Measurements from ENCODE around the gene JAG2.

JAG2 gene

GRCh38 chr14:105149146-105149781 is 19.3 kb downstream of the JAG2 start:
- DNase-seq = no peak

DNA sequence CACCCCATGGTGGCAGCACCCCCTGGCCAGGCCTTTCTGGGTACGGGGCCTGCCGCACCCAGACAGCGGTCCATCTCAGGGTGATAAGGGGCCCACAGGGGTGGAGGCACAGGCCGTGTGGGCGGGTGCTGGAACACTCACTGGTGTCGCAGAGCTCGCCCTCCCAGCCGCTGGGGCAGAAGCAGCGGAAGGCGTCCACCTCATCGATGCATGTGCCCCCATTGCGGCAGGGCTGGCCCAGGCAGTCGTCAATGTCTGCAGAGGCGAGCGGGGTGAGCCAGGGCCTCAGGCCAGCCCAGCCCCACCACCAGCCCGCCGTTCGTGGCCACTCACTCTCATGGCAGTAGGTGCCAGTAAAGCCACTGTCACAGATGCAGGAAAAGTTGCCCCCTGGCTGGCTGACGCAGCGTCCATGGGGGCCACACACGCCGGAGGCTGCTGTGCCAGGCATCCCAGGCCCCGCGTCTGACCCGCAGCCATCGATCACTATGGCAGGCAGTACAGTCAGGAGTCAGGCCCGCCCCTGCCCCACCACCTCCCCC is 19.9 kb downstream of the JAG2 start:
- no peak for DNase-seq

DNA sequence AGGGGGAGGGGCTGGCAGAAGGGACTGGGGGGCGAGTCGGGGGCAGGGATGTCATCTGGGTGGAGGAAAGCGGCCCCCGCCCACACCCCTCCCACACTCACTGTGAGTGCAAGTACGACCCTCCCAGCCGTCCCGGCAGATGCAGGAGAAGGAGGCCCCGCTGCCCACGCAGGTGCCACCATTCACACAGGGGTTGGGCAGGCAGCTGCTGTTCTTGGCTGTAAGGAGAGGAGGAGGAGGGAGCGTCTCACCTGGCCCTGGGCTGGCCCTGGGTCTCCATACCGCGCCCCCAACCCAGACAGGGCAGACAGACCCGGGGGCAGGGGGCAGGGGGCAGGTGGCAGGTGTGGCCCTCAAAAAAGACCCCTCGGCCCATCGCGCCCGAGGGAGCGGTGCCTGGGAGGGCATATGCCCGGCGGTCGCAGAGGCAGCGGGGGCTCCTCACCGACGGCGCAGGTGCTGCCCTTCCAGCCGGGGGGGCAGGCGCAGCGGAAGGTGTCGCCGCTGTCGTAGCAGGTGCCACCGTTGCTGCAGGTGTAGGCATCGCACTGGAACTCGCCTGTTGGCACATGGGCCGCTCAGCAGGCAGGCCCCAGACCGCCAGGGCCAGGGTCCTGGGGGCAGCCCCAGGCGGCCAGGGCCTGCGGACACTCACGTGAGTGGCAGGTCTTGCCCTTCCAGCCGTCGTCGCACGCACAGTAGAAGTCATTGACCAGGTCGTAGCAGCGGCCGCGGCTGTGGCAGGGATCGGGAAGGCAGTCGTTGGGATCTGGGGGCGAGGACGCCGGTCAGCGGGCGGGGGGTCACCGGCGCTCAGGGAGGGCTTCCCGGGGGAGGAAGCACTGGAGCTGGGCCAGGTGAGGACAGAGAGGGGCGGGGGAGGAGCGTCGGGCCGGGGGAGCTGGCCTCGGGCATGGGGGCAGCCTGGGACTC is 20.6 kb downstream of the JAG2 start:
- no peak for DNase-seq

- DNase-seq = no peak
Measured at GRCh38 chr14:105146976-105147635, 21.5 kb downstream of the JAG2 start.

GRCh38 chr14:105146181-105146975 is 22.2 kb downstream of the JAG2 start:
- no peak for DNase-seq

DNA sequence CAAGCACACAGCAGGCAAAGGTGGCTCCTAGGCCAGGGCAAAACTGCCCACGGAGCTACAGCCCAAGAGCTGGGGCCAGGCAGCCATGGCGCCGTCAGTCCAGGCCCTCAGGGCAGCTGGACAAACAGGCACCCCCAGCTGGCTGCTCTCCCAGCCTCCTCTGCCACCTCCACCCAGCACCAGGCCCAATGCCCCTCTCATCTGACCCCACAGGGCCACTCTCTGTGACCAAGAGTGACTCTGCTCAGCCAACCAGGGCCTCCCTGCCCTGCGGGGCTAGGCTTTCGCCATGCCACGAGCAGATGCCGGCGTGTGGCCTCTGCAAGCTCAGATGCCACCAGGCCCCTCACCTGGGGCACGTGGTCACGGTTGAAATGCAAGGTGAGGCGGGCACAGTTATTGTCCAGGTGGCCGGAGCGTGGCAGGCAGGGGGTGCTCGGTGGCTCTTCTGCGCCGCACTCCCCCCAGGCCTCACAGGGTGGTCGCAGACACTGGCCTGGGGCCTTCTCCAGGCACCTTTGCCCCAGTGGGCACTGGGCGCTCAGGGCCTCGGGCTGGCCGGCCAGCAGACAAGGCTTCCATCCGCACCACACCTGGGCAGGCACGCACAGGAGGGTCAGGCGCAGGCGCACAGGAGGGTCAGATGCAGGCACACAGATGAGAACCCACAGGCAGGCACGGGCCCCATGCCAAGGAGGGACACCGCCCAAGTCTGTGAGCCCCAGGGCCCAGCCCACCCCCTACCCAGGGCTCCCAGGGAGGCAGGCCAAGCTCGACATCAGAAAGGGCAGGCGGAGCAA is 23.0 kb downstream of the JAG2 start:
- no peak for DNase-seq

- DNase-seq = no peak
Measured at GRCh38 chr14:105144666-105145380, 23.8 kb downstream of the JAG2 start.

DNA sequence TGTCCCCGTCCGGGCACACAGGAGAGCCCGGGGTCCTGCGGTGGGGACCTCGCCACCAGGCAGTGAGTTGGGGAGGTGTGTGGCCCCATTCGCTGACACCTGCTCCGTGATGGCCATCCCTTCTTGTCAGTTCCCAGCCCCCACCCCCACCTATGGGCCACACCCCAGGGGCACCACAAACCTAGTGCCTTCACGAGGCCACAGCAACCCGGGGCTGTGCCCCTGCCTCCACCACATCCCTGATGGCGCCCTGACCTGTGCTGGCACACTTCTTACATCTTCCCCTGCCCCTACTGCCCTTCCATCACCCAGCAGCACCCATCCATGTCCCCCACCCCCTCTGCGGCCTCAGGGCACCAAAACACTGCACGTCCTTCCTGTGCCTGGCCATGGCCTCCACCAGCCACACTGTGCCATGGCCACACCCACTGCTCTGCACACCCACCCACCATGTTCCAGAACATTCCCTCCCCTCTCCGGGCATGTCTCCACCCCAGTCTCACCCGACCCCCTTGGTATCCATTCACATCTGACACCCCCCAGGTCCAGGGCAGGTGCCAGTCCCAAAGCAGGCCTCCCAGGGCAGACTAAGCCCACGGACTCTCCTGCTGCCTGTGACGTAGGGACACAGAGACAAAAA is 24.4 kb downstream of the JAG2 start:
- no peak for DNase-seq

DNA sequence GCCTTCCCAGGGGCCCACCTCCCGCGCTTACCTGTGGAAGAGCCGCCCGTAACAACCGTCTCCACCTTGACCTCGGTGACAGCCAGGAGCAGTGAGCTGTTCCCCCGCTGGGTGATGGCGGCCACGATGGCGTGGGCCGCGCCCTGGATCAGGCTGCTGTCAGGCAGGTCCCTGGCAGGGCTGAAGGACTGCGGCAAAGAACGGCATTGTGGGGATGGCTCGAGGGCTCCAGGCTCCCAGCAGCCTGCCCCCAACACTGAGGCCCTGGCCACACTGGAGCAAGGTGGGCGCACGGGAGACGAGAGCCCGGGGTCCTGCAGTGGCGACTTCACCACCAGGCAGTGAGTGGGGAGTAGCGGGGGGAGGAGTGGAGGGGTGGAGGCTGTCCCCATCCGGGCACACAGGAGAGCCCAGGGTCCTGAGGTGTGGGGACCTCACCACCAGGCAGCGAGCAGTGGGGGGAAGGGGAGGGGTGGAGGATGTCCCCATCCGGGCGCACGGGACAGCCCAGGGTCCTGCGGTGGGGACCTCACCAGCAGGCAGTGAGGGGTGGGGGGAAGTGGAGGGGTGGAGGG is 25.0 kb downstream of the JAG2 start:
- no peak for DNase-seq

- DNase-seq = no peak
Measured at GRCh38 chr14:105142651-105143450, 25.7 kb downstream of the JAG2 start.

GRCh38 chr14:105141486-105142281 is 26.9 kb downstream of the JAG2 start:
- DNase-seq = no peak

- no peak for DNase-seq
Measured at GRCh38 chr14:105141026-105141425, 27.6 kb downstream of the JAG2 start.

GRCh38 chr14:105140581-105140980 is 28.0 kb downstream of the JAG2 start:
- no peak for DNase-seq

DNA sequence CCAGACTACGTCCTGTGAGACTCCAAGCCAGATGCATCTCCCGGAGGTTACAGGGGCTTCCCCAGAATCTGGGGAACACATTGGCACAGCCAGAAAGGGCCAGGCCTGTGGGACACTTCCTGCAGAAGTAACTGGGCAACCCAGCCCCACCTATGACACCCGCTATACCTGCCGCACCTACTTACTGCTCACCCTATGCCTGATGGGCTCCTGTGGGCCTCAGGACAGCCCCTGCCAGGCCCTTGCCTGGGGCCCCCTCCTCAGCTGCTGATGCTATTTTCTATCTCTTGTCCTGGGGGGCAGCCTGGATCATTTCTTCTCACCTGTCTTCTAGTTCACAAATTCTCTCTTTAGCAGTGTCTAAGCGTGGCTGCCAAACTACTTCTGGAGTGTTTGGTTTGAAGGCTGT is 28.7 kb downstream of the JAG2 start:
- DNase-seq = no peak

DNA sequence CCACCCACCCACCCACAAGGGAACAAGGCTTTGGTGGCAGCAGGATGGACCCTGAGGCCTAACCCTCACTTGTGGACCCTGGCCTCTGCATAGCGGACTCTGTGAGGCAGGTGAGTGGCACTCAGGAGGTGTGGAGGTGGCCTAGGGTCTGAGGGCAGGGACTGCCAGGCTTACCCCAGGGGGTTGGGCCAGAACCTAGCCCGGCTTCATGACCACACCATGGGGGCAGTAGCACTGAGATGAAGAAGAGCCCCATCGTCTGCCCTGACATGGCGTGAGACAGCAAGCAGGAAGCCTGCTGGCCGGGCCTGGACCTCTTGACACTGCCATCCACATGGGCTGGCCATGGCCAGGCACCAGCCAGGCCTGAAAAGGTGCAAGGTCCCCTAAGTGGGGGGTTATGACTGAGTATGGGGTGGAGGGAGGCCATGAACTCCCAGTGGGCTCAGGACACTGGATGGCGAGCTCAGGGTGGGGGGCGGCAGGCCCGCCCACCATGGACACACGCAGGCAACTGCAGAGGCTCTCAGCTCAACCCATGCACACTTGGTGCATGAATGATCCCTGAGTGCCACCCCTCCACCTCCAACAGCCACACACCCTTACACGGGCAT is 29.3 kb downstream of the JAG2 start:
- no peak for DNase-seq

DNA sequence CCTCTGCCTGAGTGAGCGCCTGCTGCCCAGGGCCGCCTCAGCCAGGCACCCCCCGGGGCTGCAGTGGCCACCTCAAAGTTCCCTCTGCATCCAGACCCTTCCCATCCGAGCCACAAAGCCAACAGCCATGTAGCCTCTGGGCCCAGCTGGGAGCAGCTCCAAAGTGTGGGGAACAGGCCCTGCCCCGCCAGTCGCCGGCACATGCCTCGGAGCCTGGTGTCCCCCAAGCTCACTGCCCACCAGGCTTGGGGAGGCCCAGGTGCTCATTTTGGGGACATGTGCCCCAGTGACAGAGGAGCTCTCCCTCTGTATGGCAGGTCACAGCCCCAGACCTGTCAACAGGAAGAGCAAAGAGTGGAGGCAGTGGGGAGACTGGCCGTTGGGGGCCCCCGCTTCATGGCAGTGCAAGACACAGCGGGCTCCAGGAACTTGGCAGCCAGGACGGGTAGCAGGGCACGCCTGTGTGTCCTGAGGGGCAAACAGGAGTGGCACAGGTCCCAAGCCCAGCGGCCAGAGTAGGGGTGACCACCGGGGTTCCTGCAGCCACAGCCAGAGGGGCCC is 29.9 kb downstream of the JAG2 start:
- DNase-seq = no peak

GRCh38 chr14:105138021-105138541 is 30.5 kb downstream of the JAG2 start:
- no peak for DNase-seq
